Measurements from ENCODE around the gene LRRC66. TPM values are rescaled to one million over a fixed set of nuclear protein-coding genes. Genes with fewer than 3 reads are reported as not detected.
A peak's percentile ranks its signal among the peaks of the same experiment; 100 is the strongest.

The LRRC66 gene
- total and polyA plus RNA-seq, 2 of the 8 experiments (the other 6 are each of a cell fraction or from before 2014, with no cell fraction given): 0.05 to 0.11 TPM

GRCh38 chr4:52038103-52038912 lies 18.1 kb upstream of the LRRC66 start, which contains the start of gene SGCB (continued):
- TF ChIP-seq, protein P1, sequence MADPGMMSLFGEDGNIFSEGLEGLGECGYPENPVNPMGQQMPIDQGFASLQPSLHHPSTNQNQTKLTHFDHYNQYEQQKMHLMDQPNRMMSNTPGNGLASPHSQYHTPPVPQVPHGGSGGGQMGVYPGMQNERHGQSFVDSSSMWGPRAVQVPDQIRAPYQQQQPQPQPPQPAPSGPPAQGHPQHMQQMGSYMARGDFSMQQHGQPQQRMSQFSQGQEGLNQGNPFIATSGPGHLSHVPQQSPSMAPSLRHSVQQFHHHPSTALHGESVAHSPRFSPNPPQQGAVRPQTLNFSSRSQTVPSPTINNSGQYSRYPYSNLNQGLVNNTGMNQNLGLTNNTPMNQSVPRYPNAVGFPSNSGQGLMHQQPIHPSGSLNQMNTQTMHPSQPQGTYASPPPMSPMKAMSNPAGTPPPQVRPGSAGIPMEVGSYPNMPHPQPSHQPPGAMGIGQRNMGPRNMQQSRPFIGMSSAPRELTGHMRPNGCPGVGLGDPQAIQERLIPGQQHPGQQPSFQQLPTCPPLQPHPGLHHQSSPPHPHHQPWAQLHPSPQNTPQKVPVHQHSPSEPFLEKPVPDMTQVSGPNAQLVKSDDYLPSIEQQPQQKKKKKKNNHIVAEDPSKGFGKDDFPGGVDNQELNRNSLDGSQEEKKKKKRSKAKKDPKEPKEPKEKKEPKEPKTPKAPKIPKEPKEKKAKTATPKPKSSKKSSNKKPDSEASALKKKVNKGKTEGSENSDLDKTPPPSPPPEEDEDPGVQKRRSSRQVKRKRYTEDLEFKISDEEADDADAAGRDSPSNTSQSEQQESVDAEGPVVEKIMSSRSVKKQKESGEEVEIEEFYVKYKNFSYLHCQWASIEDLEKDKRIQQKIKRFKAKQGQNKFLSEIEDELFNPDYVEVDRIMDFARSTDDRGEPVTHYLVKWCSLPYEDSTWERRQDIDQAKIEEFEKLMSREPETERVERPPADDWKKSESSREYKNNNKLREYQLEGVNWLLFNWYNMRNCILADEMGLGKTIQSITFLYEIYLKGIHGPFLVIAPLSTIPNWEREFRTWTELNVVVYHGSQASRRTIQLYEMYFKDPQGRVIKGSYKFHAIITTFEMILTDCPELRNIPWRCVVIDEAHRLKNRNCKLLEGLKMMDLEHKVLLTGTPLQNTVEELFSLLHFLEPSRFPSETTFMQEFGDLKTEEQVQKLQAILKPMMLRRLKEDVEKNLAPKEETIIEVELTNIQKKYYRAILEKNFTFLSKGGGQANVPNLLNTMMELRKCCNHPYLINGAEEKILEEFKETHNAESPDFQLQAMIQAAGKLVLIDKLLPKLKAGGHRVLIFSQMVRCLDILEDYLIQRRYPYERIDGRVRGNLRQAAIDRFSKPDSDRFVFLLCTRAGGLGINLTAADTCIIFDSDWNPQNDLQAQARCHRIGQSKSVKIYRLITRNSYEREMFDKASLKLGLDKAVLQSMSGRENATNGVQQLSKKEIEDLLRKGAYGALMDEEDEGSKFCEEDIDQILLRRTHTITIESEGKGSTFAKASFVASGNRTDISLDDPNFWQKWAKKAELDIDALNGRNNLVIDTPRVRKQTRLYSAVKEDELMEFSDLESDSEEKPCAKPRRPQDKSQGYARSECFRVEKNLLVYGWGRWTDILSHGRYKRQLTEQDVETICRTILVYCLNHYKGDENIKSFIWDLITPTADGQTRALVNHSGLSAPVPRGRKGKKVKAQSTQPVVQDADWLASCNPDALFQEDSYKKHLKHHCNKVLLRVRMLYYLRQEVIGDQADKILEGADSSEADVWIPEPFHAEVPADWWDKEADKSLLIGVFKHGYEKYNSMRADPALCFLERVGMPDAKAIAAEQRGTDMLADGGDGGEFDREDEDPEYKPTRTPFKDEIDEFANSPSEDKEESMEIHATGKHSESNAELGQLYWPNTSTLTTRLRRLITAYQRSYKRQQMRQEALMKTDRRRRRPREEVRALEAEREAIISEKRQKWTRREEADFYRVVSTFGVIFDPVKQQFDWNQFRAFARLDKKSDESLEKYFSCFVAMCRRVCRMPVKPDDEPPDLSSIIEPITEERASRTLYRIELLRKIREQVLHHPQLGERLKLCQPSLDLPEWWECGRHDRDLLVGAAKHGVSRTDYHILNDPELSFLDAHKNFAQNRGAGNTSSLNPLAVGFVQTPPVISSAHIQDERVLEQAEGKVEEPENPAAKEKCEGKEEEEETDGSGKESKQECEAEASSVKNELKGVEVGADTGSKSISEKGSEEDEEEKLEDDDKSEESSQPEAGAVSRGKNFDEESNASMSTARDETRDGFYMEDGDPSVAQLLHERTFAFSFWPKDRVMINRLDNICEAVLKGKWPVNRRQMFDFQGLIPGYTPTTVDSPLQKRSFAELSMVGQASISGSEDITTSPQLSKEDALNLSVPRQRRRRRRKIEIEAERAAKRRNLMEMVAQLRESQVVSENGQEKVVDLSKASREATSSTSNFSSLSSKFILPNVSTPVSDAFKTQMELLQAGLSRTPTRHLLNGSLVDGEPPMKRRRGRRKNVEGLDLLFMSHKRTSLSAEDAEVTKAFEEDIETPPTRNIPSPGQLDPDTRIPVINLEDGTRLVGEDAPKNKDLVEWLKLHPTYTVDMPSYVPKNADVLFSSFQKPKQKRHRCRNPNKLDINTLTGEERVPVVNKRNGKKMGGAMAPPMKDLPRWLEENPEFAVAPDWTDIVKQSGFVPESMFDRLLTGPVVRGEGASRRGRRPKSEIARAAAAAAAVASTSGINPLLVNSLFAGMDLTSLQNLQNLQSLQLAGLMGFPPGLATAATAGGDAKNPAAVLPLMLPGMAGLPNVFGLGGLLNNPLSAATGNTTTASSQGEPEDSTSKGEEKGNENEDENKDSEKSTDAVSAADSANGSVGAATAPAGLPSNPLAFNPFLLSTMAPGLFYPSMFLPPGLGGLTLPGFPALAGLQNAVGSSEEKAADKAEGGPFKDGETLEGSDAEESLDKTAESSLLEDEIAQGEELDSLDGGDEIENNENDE (IDR thresholded peaks at IDR 0.05; ENCODE audit: insufficient replicate concordance, low read length): no peak
- TF ChIP-seq POU5F1 (IDR thresholded peaks at IDR 0.05; ENCODE audit: low read depth, low read length) (no peak), HDAC2 (IDR thresholded peaks at IDR 0.05; ENCODE audit: borderline replicate concordance in 1 of 2, low read depth in 2 of 2, low read length in 2 of 2) (peak in 1 of 2 experiments; percentile 31; a peak in 1 of 4 replicates), YY1 (IDR thresholded peaks at IDR 0.05; ENCODE audit: low read depth, low read length) (peak; percentile 69; the same call in 1 of the 2 replicates), RNF2 (IDR thresholded peaks at IDR 0.05; ENCODE audit: borderline replicate concordance, low read depth, low read length, missing control alignments, poor library complexity, severe bottlenecking) (no peak), PHF8 (conservative IDR thresholded peaks at IDR 0.05; ENCODE audit: low read depth, low read length) (peak; percentile 69), SIN3A (conservative IDR thresholded peaks at IDR 0.05 in 1 of 2, IDR thresholded peaks at IDR 0.05 in 1 of 2; ENCODE audit: low read depth in 1 of 2, low read length in 2 of 2) (0 out of 4 replicates have a peak, but pooled peaks of 1 of the 2 experiments have one; percentile 12), ZNF274 (IDR thresholded peaks at IDR 0.05; ENCODE audit: borderline replicate concordance, extremely low read depth, low read length) (no peak)
